Measurements from ENCODE around the gene ABCC1.

DNA sequence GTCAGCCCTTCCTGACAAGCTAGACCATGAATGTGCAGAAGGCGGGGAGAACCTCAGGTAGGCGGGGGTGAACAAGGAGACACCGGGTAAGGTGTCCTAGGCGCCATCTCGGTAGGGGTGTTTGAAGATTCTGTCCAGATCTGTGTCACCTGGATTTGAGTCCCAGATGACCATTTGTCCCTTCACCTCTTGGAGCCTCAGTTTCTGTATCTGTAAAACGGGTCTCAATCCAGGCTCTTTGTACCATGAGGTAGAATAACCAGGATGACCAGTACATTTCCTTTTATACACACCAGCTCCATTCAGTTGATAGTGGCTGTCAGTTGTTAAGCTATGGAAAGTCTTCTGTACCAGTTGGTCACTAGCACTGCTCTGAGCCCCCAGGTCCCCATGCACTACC is 187.2 kb downstream of the ABCC1 start:
- TF ChIP-seq, protein P1, sequence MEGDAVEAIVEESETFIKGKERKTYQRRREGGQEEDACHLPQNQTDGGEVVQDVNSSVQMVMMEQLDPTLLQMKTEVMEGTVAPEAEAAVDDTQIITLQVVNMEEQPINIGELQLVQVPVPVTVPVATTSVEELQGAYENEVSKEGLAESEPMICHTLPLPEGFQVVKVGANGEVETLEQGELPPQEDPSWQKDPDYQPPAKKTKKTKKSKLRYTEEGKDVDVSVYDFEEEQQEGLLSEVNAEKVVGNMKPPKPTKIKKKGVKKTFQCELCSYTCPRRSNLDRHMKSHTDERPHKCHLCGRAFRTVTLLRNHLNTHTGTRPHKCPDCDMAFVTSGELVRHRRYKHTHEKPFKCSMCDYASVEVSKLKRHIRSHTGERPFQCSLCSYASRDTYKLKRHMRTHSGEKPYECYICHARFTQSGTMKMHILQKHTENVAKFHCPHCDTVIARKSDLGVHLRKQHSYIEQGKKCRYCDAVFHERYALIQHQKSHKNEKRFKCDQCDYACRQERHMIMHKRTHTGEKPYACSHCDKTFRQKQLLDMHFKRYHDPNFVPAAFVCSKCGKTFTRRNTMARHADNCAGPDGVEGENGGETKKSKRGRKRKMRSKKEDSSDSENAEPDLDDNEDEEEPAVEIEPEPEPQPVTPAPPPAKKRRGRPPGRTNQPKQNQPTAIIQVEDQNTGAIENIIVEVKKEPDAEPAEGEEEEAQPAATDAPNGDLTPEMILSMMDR (IDR thresholded peaks at IDR 0.05): no peak
- TF ChIP-seq POLR2A (IDR thresholded peaks at IDR 0.05): no peak
